OCI-M1 (cell line): ENCODE results near the gene CNTN5.
"Not testable (repeated sequence)": the region's sequence is repeated elsewhere in the genome, so short reads cannot be mapped to it uniquely, and the experiment has no call there.

ENCODE experiments used
- DNase-seq: peaks from one replicate; lab custom pipeline; 2025; lab: John Stamatoyannopoulos, UW

Gene CNTN5

GRCh38 chr11:100214791-100215190, 1194.0 kb downstream of the CNTN5 start:
- DNase-seq: no peak

GRCh38 chr11:100220801-100221200, 1200.1 kb downstream of the CNTN5 start:
- no peak for DNase-seq

GRCh38 chr11:100221791-100222190, 1201.0 kb downstream of the CNTN5 start:
- no peak for DNase-seq

GRCh38 chr11:100224541-100225034, 1203.8 kb downstream of the CNTN5 start:
- DNase-seq: no peak

GRCh38 chr11:100229086-100229485, 1208.3 kb downstream of the CNTN5 start:
- DNase-seq: no peak

GRCh38 chr11:100232006-100232405, 1211.3 kb downstream of the CNTN5 start:
- no peak for DNase-seq

- no peak for DNase-seq
Measured at GRCh38 chr11:100235085-100235484, 1214.3 kb downstream of the CNTN5 start.

- DNase-seq: no peak
Measured at GRCh38 chr11:100240025-100240539, 1219.3 kb downstream of the CNTN5 start.

- DNase-seq: no peak
Measured at GRCh38 chr11:100247704-100248103, 1227.0 kb downstream of the CNTN5 start.

GRCh38 chr11:100257238-100257803, 1236.6 kb downstream of the CNTN5 start:
- not testable (repeated sequence) for DNase-seq

- DNase-seq: no peak
Measured at GRCh38 chr11:100269516-100269915, 1248.8 kb downstream of the CNTN5 start.

- no peak for DNase-seq
Measured at GRCh38 chr11:100273066-100273815, 1252.5 kb downstream of the CNTN5 start.

GRCh38 chr11:100274466-100274865, 1253.7 kb downstream of the CNTN5 start:
- not testable (repeated sequence) for DNase-seq

GRCh38 chr11:100294748-100295147, 1274.0 kb downstream of the CNTN5 start:
- DNase-seq: no peak

- DNase-seq: no peak
Measured at GRCh38 chr11:100296051-100296679, 1275.4 kb downstream of the CNTN5 start.

GRCh38 chr11:100297516-100297915, 1276.8 kb downstream of the CNTN5 start:
- no peak for DNase-seq

GRCh38 chr11:100302824-100303223, 1282.1 kb downstream of the CNTN5 start:
- DNase-seq: no peak

GRCh38 chr11:100303897-100304296, 1283.1 kb downstream of the CNTN5 start:
- no peak for DNase-seq

GRCh38 chr11:100308202-100308601, 1287.5 kb downstream of the CNTN5 start:
- DNase-seq: no peak

- DNase-seq: no peak
Measured at GRCh38 chr11:100315946-100316345, 1295.2 kb downstream of the CNTN5 start.

GRCh38 chr11:100316952-100317351, 1296.2 kb downstream of the CNTN5 start:
- DNase-seq: no peak

- no peak for DNase-seq
Measured at GRCh38 chr11:100319691-100320090, 1298.9 kb downstream of the CNTN5 start.
